Effector CD4-positive, alpha-beta T cell (primary cell): Measurements from ENCODE around the gene TRIM65.
A peak's percentile ranks its signal among the peaks of the same experiment; 100 is the strongest.

Experiments used
- DNase-seq: peaks from one replicate; pipeline ENCODE4 v3.0.0-alpha.2; 2020
- total RNA-seq: gene quantifications from one replicate; lab custom pipeline; 2026; lab: John Stamatoyannopoulos, UW

The TRIM65 gene, protein sequence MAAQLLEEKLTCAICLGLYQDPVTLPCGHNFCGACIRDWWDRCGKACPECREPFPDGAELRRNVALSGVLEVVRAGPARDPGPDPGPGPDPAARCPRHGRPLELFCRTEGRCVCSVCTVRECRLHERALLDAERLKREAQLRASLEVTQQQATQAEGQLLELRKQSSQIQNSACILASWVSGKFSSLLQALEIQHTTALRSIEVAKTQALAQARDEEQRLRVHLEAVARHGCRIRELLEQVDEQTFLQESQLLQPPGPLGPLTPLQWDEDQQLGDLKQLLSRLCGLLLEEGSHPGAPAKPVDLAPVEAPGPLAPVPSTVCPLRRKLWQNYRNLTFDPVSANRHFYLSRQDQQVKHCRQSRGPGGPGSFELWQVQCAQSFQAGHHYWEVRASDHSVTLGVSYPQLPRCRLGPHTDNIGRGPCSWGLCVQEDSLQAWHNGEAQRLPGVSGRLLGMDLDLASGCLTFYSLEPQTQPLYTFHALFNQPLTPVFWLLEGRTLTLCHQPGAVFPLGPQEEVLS
- 45.0 reads per million, percentile 66 among the genes with 10 or more reads in this experiment for total RNA-seq

DNA sequence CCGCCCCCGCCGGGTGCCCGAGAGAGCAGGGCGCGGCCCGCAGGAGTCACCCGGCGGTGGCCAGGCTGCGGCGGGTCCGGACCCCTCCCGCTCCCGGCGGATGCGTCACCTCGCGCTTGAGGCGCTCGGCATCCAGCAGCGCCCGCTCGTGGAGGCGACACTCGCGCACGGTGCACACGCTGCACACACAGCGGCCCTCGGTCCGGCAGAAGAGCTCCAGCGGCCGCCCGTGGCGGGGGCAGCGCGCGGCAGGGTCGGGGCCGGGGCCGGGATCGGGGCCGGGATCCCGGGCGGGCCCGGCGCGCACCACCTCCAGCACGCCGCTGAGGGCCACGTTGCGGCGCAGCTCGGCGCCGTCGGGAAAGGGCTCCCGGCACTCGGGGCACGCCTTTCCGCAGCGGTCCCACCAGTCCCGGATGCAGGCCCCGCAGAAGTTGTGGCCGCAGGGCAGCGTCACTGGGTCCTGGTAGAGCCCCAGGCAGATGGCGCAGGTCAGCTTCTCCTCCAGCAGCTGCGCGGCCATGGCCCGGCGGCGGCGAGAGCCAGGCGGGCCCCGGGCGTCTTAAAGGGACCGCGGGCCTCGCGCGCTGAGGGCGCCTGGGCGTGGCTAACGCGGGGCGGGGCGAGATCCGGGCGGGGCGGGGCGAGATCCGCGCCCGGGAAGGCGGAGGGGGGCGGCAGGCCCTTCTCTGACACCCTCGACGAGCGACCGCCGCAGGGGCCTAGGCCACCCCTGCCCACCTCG lies at the start of gene TRIM65:
TRIM65 (minus strand) TSS at position 537 of the 745 bp plus-strand sequence; CDS start at position 523, 14 bp downstream.
- DNase-seq, result peak; percentile 67

DNA sequence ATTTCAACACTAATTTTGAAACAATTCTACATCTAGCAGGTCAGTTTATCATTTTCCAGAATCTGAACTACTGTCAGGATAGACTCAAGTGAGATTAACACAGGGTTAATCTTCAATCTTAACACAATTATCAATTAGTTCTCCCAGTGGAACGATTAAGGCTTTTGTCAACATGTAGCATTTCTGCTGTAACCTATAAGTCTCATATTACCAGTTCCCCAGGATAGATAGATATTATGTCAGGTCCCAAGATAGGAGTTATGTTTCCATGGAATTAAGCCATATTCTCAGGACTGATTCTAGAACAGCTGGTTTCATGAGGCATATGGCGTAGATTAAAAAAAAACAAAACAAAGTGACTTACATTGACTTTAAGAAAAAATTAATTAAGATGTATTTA lies 48.5 kb upstream of the TRIM65 start:
- no peak for DNase-seq

DNA sequence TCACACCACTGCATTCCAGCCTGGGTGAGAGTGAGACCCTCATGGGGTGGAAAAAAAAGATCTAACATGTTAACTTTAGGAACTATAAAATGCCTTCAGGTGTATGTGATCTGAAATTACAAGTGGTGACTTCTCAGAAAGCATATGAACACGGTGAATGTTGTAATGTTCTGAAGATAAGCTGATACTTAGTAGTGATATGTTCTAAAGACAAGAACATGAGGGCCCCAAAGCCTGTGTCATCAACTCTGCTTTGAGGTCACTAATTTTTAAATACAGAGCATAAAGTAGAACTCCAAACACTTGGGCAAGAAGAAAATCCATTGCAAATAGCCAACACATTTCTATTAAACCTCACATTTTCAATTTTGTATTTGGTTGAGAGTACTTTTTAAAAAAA lies 46.7 kb upstream of the TRIM65 start:
- no peak for DNase-seq

DNA sequence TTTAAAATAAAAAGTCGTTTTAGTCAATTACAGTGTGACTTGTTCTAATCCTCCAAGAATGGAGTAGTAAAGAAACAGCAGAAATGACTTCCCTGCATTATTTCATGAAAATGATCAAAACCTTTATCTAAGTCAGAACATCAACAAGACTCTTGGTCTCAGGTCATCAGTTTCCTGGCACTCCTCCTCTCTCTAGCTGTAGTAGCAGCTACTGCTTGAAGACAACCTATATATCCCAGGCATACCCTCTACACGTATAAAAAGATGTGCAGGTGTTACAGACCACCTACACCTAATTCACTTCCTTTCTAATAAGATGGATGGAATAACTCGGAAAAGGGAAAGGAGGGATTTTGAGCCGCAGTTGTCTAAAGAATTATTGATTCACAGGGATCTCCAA lies 45.7 kb upstream of the TRIM65 start:
- DNase-seq, result no peak

DNA sequence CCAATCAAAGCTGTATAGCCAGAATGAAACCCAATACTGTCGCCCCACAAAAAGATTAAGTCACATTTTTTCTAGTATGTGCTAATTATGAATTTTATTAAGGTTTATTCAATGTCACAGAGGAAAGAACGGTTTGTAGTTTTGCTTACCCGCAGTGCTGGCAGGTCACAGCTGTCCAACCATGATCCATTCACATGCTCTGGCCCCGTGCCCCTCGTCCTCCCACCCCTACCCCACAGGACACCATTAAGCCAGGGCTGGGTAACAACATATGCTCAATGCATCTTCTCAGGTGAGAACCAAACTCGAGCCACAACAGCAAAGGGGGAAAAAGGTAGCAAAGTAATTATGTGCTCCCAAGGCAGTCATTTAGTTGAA lies 44.7 kb upstream of the TRIM65 start:
- no peak for DNase-seq

DNA sequence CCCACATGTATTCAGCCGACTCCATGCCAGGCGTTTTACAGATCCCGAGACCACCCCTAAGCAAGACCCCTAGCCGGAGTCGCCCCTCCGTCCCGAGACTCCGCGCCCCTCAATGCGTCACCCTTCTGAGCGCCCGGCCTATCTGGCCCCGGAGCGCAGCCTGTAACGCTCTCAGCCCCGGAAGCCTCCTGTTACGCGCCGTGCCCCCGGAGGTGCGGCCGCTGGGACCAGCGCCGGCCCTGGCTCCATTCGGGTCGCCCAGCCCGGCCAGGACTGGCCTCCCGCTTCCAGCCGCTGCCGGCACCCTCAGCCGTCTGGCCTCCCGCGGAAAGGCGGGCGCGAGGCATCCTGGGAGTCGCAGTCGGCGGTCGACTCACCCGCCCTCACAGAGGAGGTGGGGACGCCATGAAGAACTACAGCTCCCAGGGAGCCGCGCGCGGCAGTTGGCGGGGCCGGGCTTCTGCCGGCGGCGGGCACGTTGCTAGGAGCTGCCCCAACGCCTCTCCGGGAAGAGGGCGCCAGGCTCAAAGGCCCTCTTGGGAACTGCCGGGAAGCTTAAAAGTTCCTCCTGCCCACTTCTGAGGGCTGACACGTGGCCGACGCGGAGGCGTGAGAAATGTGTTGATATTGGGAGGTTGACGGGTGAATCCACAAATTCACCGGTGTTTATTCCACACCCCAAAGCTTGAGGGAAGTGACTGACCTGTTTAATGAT lies 44.1 kb upstream of the TRIM65 start, which contains the start of gene FBF1:
FBF1 (minus strand) TSS at position 316 of the 715 bp plus-strand sequence. CDS start 2,893 bp downstream, outside the sequence.
- peak; percentile 86 for DNase-seq

DNA sequence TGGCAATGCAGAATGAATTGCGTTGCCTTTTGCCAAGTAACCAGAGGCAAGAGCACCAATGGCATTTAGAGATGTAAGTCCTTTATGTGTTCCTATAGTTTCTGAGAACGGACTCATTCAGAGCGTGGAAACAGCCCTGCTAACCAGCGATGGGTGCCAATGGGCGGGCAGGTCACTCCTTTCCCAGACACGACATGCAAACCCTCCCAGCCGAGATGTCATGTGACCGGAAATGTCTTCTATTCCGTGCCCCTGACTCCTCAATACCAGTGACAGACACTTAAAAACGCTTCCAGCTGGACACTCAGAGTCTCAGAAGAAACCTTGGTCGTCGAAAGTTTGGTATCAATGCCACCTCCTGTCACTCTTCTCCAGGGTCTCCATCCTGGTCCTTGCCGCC lies 40.9 kb upstream of the TRIM65 start:
- DNase-seq, result no peak

DNA sequence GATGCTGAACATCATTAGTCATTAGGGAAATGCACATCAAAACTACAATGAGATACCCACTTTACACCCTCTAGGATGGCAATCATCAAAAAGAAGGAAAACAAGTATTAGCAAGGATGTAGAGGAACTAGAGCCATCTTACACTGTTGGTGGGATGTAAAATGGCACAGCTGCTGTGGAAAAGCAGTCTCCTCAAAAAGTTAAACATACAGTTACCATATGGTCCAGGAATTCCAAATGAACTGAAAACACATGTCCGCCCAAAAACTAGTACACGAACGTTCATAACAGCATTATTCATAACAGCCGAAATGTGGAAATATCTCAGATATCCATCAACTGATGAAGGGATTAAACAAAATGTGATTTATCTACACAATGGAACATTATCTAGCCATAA lies 37.1 kb upstream of the TRIM65 start:
- DNase-seq, result no peak

DNA sequence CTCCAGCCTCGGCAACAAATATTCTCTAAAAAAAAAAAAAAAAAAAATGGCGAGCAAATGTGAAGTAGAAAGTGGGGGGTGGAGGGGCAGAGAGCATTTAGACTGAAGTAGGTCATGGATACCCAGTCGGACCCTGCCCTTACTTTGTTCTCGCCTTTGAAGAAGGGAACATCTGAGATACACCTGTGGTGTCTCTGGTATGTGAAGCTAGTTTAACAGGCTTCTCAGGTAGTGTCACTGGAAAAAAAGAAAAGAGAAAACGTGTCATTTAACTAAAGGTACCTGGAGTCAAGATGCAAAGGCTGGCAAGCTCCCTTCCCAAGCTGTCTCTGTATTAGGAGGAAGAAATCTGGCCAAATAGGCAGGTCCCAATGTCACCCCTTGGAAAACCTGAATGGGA lies 36.1 kb upstream of the TRIM65 start:
- no peak for DNase-seq

DNA sequence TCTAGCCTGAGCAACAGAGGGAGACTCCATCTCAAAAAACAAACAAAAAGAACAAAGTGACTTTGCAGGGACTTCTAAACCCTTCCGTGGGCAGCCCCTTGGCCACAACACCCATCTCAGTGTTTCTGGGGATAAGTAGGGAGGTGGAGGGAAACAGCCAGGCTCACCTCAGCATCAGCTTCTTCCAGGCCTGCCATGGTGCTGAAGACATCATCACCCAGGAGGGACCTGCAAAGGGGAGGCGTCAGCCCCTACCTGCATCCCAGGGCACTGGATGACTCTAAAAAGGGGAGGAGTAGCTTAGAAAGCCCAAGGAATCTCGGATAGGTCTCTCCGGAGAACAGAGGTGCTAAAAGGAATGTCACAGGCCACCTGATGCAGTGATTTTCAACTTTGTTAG lies 34.3 kb upstream of the TRIM65 start:
- no peak for DNase-seq

DNA sequence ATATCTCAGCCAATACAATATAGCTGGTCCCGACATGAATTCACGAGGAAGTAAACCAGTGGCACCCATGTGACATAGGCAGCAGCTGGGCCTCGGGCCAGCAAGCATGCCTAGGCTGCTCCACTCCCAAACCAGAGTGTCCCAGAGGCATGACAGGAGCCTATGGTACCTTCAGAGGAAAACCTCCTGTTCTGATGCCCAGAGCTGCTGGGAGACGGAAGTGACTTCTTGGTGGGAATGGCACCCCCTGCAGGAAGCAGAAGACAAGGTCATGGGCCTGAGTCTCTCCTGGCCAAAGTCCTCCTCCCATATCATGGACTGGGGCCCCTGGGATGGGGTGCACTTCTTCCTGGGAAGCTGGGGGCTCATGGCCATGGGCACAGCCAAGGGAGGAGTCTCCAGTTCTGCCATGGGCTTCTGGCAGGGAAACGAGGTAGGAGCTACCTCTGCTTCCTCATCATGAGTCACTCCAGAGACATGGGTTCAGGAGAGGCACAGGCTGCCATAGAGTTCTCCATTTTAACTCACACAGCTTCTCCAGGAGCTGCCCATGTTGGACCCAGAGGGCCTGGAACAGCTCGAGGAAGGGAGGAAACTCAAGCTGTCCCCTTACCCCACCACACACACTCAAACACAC lies 30.7 kb upstream of the TRIM65 start:
- no peak for DNase-seq

DNA sequence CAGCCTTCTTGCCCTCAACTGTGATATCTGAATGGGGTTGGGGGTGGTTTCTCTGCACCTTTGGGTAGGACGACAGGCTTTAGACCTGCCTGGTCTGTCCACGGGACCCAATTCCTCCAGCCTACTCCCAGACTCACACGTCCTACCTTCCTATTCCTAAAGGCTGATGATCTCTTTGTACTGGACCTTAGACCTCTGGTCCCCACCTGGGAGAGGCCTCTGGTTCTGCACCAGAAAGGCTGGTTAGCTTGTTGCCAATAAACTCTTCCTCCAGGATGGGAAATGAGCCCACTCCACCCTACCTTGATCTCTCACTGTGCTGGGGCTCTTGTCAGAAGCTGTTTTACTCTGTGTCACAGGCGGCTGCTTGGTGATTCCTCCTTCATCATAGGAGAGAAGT lies 29.7 kb upstream of the TRIM65 start:
- no peak for DNase-seq

DNA sequence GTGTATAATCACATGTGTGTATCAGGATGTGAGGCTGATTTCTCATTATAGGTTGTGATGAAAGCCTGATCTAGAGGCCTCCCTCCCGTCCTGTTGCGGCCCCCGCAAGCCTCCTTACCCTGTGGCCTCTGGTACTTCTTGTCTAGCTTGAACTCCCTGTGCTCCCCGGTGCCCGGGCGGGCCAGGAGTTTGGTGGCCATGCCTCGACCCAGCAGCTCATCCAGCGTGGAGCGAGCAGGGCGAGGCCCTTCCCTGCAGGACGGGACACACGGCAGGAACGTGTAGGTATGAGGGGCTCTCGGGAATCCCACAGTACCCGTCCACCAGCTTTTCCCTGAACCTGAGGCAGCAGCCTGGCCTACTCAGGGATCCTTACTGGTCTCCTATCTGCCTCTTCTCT lies 29.2 kb upstream of the TRIM65 start:
- DNase-seq, result no peak

DNA sequence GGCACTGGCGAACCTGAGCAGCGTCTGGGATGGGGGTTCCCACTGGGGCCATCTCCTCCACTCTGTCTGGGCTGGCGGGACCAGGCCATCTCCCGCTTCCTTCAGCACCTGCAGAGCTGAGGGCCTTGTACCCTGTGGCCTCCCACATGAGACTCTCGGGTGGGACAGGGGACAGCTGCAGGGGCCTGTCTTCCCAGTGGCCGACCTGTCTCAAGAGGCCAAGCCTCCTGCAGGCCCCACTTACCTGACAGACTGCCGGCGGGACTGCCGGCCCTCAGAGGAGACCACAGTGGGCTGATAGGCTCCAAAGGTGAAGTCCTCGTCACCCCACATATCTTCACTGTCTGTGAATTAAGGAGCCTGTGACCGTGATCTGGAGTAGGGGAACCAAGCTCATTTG lies 28.4 kb upstream of the TRIM65 start:
- DNase-seq, result no peak

DNA sequence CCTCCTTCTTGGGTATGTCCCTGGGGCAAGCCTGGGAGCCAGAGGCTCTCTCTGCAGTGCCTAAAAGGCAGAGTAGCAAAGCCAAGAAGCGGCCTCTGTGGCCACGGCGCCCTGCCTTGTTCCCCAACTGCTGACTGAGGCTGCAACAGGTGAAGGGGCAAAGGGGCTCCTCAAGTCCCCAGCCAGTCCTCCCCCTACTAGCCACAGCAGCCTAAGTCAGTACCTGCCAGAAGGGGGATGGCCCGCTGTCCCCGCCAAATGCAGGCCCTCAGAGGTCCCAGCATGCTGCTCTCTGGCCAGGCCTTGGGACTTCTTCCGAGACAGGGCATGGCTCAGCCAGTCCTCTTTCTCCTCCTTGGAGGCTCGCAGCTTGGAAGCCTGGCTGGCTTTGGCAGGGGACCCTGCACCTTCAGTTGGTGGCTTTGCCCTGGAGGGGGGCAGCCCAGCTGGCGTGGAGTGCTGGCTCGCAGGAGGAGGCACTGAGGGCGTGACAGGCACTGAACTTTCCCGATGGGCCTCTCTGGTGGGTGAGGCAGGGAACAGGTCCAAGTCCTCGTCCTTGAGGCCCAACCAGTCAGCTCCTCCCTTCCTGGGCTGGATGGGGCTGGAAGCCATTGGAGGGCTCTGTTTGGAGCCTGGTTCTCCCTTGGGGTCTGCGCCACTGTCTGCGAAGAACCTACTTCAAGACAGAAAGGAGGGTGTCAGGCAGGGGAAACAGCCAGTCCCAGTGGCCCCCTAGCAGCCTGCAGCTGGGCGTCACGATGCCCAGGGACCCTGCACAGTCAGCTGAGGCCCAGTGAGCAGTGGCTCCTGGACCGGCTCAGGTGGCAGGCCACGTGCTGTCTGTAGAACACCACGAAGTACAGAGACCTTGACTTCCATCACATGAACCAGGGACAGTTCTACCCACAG lies 26.5 kb upstream of the TRIM65 start:
- DNase-seq, result no peak

DNA sequence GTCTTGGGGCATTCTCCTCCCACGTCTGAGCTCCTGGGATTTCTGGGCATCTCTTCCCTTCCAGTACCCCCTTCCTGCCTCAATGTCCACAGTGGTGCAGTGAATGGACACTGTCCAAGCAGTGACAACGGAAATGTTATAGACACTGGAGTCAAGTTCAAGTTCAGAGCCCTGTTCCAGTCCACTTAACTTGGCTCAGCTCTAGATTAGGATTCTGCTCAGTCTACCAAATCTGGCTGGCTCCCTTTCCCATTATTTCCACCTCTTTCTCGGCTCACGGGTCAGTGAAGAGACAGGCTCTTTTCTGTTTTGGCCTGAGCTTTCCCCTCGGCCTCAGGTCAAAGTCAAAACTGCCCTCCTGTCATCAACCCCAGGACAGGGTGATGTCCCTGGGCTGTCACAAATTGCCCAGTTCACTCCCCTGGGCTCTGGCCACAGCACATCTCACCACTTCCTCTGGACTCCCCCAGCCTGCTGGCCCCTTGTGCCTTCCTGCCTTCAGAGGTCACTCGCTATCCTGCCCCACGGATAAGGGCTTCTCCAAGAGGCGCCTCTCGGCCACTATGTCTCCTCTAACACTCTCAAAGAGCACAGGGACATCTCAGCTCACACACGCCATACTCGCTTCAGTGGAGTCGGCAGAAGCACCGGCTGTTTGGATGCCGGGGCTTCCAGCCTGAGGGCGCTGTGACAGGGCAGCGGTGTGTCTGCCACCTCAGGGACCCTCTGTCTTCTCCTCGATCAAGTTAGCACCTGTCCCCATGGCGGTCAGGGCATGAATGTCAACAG lies 25.6 kb upstream of the TRIM65 start:
- DNase-seq, result no peak

DNA sequence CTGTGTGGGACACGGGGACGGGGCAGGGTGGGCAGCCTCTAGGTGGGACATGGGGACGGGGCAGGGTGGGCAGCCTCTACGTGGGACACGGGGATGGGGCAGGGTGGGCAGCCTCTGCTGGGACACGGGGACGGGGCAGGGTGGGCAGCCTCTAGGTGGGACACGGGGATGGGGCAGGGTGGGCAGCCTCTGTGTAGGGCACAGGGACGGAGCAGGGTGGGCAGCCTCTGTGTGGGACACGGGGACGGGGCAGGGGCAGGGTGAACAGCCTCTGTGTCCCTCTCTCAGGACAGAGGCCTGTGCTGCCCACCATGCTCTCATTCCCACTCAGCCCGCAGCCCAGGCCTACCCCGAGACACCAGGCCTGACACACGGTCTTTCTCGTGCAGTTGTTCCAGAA lies 24.8 kb upstream of the TRIM65 start:
- no peak for DNase-seq

DNA sequence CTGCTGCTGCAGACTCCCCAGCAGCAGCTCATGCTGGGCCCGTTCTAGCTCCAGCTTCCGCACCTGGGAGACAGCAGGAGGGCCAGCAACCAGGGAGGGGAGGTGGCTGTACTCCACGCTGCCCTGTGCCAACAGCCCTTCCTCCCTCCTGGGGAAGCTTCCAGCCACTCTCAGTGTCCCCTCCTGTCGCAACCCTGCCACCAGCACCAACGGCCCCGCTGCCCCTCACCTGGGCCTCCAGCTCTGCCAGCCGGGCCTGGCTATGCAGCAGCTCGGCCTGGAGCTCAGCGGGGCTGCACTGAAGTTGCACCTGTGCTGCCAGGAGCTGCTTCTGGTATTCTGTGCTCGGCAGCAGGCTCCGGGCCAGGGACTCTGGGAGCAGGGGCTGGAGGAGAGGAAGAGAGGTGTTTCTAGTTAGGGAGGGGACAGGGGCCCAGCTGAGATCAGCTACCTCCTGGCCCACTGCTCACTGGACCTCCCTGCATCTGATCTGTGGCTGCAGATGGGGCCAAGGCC lies 23.4 kb upstream of the TRIM65 start:
- DNase-seq, result no peak

DNA sequence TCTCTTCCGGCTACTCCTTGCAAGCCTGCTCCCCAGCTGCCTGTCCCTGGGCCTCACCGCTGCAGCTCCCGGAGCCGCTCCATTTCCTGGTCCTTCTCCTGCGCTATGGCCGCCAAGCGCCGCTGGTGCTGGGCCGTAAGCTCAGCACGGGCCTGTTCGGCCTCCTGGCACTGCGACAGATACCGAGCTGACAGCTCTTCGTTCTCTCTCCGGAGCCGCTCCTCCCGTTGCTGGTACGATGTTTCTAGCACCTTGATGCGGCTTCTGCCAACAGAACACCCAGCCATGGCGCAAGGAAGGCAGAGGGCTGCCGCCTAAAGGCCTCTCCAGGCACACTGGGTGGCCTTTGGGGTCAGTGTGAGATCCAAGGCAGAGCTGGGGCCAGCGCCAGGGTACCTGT lies 22.9 kb upstream of the TRIM65 start:
- DNase-seq, result no peak

DNA sequence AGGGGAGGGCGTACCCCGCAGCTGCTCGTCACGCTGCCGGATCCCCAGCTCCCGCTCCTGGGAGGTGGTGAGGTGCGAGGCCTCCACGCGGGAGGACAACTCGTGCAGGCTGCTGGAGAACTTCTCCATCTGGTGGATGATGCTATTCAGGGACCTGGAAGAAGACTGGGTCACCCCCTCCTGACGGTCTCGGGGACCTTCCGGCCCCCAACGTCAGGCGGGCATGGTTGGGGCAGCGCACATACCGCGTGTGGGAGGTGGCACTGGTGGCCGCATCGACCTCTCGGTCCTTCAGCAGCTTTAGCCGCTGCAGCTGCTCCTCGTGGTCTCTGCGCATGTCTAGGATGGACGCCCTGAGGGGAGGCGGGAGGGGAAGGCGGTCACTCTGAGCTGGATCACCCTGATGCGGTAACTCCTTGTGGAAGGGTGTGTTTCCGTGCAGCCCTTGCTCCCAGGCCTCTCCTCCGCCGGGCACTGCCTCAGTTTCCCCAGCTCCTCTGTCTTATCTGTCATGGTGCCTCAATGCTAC lies 21.2 kb upstream of the TRIM65 start:
- DNase-seq, result no peak
